Gastroesophageal sphincter (tissue), 4 donors: ENCODE results near the gene ARAP1. TPM values are rescaled to one million over a fixed set of nuclear protein-coding genes. Genes with fewer than 3 reads are reported as not detected.

Source experiments
- ATAC-seq: fragments of 150-250 bp; one replicate; pipeline ENCODE4 v1.9.1; 2016; ENCODE audit warnings: mild to moderate bottlenecking, moderate library complexity
- H3K27ac ChIP-seq, 4 donors: fragments of 200-600 bp; sonication (generic) in 3 of 4; 1 replicate in 3 of 4; 2 replicates in 1 of 4; pipeline ENCODE4 v1.5.1; 2016 to 2019
- H3K27me3 ChIP-seq: fragments of 200-600 bp; sonication (generic); one replicate; pipeline ENCODE4 v1.5.1; 2019
- H3K36me3 ChIP-seq, 2 donors: fragments of 200-600 bp; sonication (generic); one replicate each; pipeline ENCODE4 v1.5.1; 2019; ENCODE audit warnings: control low read depth in 1 of 2
- H3K4me1 ChIP-seq, 3 donors: fragments of 200-600 bp; sonication (generic); 1 replicate in 2 of 3; 2 replicates in 1 of 3; pipeline ENCODE4 v1.5.1; 2016 to 2019; ENCODE audit warnings: control low read depth in 2 of 3
- H3K4me3 ChIP-seq, 2 donors: fragments of 200-600 bp; sonication (generic); one replicate each; pipeline ENCODE4 v1.5.1; 2019; ENCODE audit warnings: mild to moderate bottlenecking in 1 of 2, moderate library complexity in 1 of 2
- H3K9me3 ChIP-seq, 3 donors: fragments of 200-600 bp; sonication (generic); one replicate each; pipeline ENCODE4 v1.5.1; 2017 to 2019; ENCODE audit warnings: control low read depth in 2 of 3
- CTCF ChIP-seq, 4 experiments: fragments of 200-600 bp in 2 of 4; fragments of 450-650 bp in 2 of 4; sonication (generic) in 1 of 4; IDR thresholded peaks; one replicate each; pipeline ENCODE4 v1.5.1; 2017 to 2019; ENCODE audit warnings: antibody characterized with exemption in 4 of 4, mild to moderate bottlenecking in 2 of 4, moderate library complexity in 2 of 4
- EP300 ChIP-seq: sonication (generic); formaldehyde crosslinking; IDR thresholded peaks from one replicate; pipeline ENCODE4 v1.6.1; 2017; ENCODE audit warnings: antibody characterized with exemption, mild to moderate bottlenecking
- POLR2A ChIP-seq, 2 donors: fragments of 450-650 bp; IDR thresholded peaks; one replicate each; pipeline ENCODE4 v1.6.1; 2017; ENCODE audit warnings: antibody characterized with exemption in 2 of 2, mild to moderate bottlenecking in 2 of 2, moderate library complexity in 1 of 2
- POLR2AphosphoS5 ChIP-seq: sonication (generic); formaldehyde crosslinking; IDR thresholded peaks from one replicate; pipeline ENCODE4 v1.6.1; 2017; ENCODE audit warnings: antibody characterized with exemption
- WGBS, 2 donors: methylation state at CpG; one replicate each; pipeline ENCODE4 v1.1.5; 2018; ENCODE audit warnings: low coverage in 1 of 2; 5-methylcytosine and 5-hydroxymethylcytosine counted together
- total RNA-seq, 4 donors: library from RNA; depleted of rRNA; stranded (reverse); fragments of >200 nt; gene quantifications; one replicate each; pipeline ENCODE4 v1.1.0, GENCODE V29; 2016

ARAP1 gene
- total RNA-seq, 4 donors from 2014 or later: 72.4 to 125 (median 95.1) TPM

- peak; percentile 71 for ATAC-seq
- WGBS, 2 donors: no CpG with 5 or more reads among the region's 85 CpGs
- Histone ChIP-seq H3K9me3 (no peaks in the 10 kb centered on the region), H3K27ac (peak overlapping the region in 3 of 4 donors; percentile 64 to 79 (median 74)), H3K4me3 (peak overlapping the region; percentile 42 to 70), H3K27me3 (no peaks in the 10 kb centered on the region), H3K36me3 (no peaks in the 10 kb centered on the region), H3K4me1 (peaks cover 0 to 61% (median 14%) of the 10 kb centered on the region in 3 donors)
- TF ChIP-seq POLR2A (IDR thresholded peaks at IDR 0.05) (peak; percentile 30 to 61), POLR2AphosphoS5 (no peak)
Observed at GRCh38 chr11:72642043-72642883, 109.9 kb downstream of the ARAP1 start.

- Histone ChIP-seq H3K9me3 (no peaks in the 10 kb centered on the region), H3K36me3 (no peaks in the 10 kb centered on the region), H3K4me3 (peak overlapping the region; percentile 42 to 70), H3K4me1 (peaks cover 0 to 67% (median 14%) of the 10 kb centered on the region in 3 donors), H3K27ac (peak overlapping the region in 3 of 4 donors; percentile 64 to 79 (median 74)), H3K27me3 (no peaks in the 10 kb centered on the region)
- TF ChIP-seq EP300 (no peak), CTCF (IDR thresholded peaks at IDR 0.05) (no peak), POLR2AphosphoS5 (no peak), POLR2A (IDR thresholded peaks at IDR 0.05) (no peak)
- ATAC-seq: no peak
- 27 to 44% methylated on average over 3 of the region's 12 CpGs for WGBS, 2 donors
Observed at GRCh38 chr11:72641522-72642042, 110.6 kb downstream of the ARAP1 start.

GRCh38 chr11:72639502-72640375 lies 112.5 kb downstream of the ARAP1 start:
- Histone ChIP-seq H3K27ac (peak overlapping the region in 3 of 4 donors; percentile 33 to 79 (median 53)), H3K4me1 (peaks cover 0 to 85% (median 14%) of the 10 kb centered on the region in 3 donors), H3K9me3 (no peaks in the 10 kb centered on the region), H3K36me3 (no peaks in the 10 kb centered on the region), H3K4me3 (peak overlapping the region in 1 of 2 donors; percentile 70), H3K27me3 (no peaks in the 10 kb centered on the region)
- TF ChIP-seq EP300 (no peak), CTCF (IDR thresholded peaks at IDR 0.05) (no peak)
- 80 to 89% methylated on average over 7 to 16 of the region's 23 CpGs for WGBS, 2 donors
- ATAC-seq: peak; percentile 26

GRCh38 chr11:72637926-72638325 lies 114.3 kb downstream of the ARAP1 start:
- TF ChIP-seq POLR2AphosphoS5 (no peak), CTCF (IDR thresholded peaks at IDR 0.05) (no peak), EP300 (no peak), POLR2A (IDR thresholded peaks at IDR 0.05) (no peak)
- peak overlapping the region in 1 of 4 donors; percentile 48 for H3K27ac ChIP-seq
- H3K4me3 ChIP-seq: no peak overlapping the region
- H3K27me3 ChIP-seq: no peaks in the 10 kb centered on the region
- WGBS, 2 donors: 36 to 38% methylated on average over 2 to 6 of the region's 8 CpGs
- no peak for ATAC-seq
- no peaks in the 10 kb centered on the region for H3K9me3 ChIP-seq
- H3K4me1 ChIP-seq: peaks cover 0 to 94% (median 8%) of the 10 kb centered on the region in 3 donors
- H3K36me3 ChIP-seq: no peaks in the 10 kb centered on the region

GRCh38 chr11:72637198-72637597 lies 115.0 kb downstream of the ARAP1 start:
- Histone ChIP-seq H3K27ac (peak overlapping the region in 1 of 4 donors; percentile 48), H3K27me3 (no peaks in the 10 kb centered on the region), H3K36me3 (no peaks in the 10 kb centered on the region), H3K4me3 (no peak overlapping the region), H3K9me3 (no peaks in the 10 kb centered on the region), H3K4me1 (peaks cover 0 to 96% (median 6%) of the 10 kb centered on the region in 3 donors)
- TF ChIP-seq POLR2A (IDR thresholded peaks at IDR 0.05) (no peak), POLR2AphosphoS5 (no peak), CTCF (IDR thresholded peaks at IDR 0.05) (no peak), EP300 (no peak)
- no peak for ATAC-seq
- 81% methylated on average over 2 of the region's 2 CpGs; no CpG with 5 or more reads in 1 of the 2 donors for WGBS, 2 donors
